ENCODE measurements around the gene PRR33.

PRR33 gene

GRCh38 chr11:1852271-1852876, 39.3 kb downstream of the PRR33 start:
- peaks cover 8% of the 10 kb centered on the region for H3K4me1 ChIP-seq (ENCODE audit: control insufficient read depth, insufficient read depth, low read length)
- no peaks in the 10 kb centered on the region for H3K36me3 ChIP-seq (ENCODE audit: insufficient read depth, low read length)
- no peaks in the 10 kb centered on the region for H3K9me3 ChIP-seq (replicated peaks; ENCODE audit: low read length)
- H3K4me3 ChIP-seq (ENCODE audit: low read length), result no peak overlapping the region
- H3K9ac ChIP-seq (ENCODE audit: low read depth, low read length), result no peak overlapping the region
- peaks cover 14% of the 10 kb centered on the region for H3K27me3 ChIP-seq (ENCODE audit: control insufficient read depth, insufficient read depth, low read length)
- H3K4me2 ChIP-seq (ENCODE audit: low read length), result no peak overlapping the region

- Histone ChIP-seq H3K36me3 (ENCODE audit: insufficient read depth, low read length) (no peaks in the 10 kb centered on the region), H3K4me1 (ENCODE audit: control insufficient read depth, insufficient read depth, low read length) (peaks cover 8% of the 10 kb centered on the region), H3K9ac (ENCODE audit: low read depth, low read length) (no peak overlapping the region), H3K27me3 (ENCODE audit: control insufficient read depth, insufficient read depth, low read length) (peaks cover 14% of the 10 kb centered on the region), H3K9me3 (replicated peaks; ENCODE audit: low read length) (no peaks in the 10 kb centered on the region), H3K4me2 (ENCODE audit: low read length) (no peak overlapping the region), H3K4me3 (ENCODE audit: low read length) (no peak overlapping the region)
Measured at GRCh38 chr11:1851468-1852180, 40.1 kb downstream of the PRR33 start.

- H3K36me3 ChIP-seq (ENCODE audit: insufficient read depth, low read length), result no peaks in the 10 kb centered on the region
- no peak overlapping the region for H3K9ac ChIP-seq (ENCODE audit: low read depth, low read length)
- H3K4me2 ChIP-seq (ENCODE audit: low read length), result no peak overlapping the region
- no peak overlapping the region for H3K4me3 ChIP-seq (ENCODE audit: low read length)
- H3K27me3 ChIP-seq (ENCODE audit: control insufficient read depth, insufficient read depth, low read length), result peaks cover 9% of the 10 kb centered on the region
- no peaks in the 10 kb centered on the region for H3K9me3 ChIP-seq (replicated peaks; ENCODE audit: low read length)
- peaks cover 8% of the 10 kb centered on the region for H3K4me1 ChIP-seq (ENCODE audit: control insufficient read depth, insufficient read depth, low read length)
Measured at GRCh38 chr11:1848640-1849430, 42.9 kb downstream of the PRR33 start.

- Histone ChIP-seq H3K4me3 (ENCODE audit: low read length) (no peak overlapping the region), H3K36me3 (ENCODE audit: insufficient read depth, low read length) (no peaks in the 10 kb centered on the region)
Measured at GRCh38 chr11:1847926-1848639, 43.6 kb downstream of the PRR33 start.

GRCh38 chr11:1847006-1847735, 44.5 kb downstream of the PRR33 start:
- peaks cover 8% of the 10 kb centered on the region for H3K4me1 ChIP-seq (ENCODE audit: control insufficient read depth, insufficient read depth, low read length)
- peaks cover 4% of the 10 kb centered on the region for H3K27me3 ChIP-seq (ENCODE audit: control insufficient read depth, insufficient read depth, low read length)
- no peak overlapping the region for H3K4me3 ChIP-seq (ENCODE audit: low read length)
- no peaks in the 10 kb centered on the region for H3K36me3 ChIP-seq (ENCODE audit: insufficient read depth, low read length)
- H3K9me3 ChIP-seq (replicated peaks; ENCODE audit: low read length), result no peaks in the 10 kb centered on the region
- no peak overlapping the region for H3K4me2 ChIP-seq (ENCODE audit: low read length)
- H3K9ac ChIP-seq (ENCODE audit: low read depth, low read length), result no peak overlapping the region

More at GRCh38 chr11:1847926-1848639, 43.6 kb downstream of the PRR33 start:
- Histone ChIP-seq H3K27me3 (ENCODE audit: control insufficient read depth, insufficient read depth, low read length) (peaks cover 4% of the 10 kb centered on the region), H3K4me2 (ENCODE audit: low read length) (no peak overlapping the region), H3K9me3 (replicated peaks; ENCODE audit: low read length) (no peaks in the 10 kb centered on the region), H3K4me1 (ENCODE audit: control insufficient read depth, insufficient read depth, low read length) (peaks cover 8% of the 10 kb centered on the region), H3K9ac (ENCODE audit: low read depth, low read length) (no peak overlapping the region)

DNA sequence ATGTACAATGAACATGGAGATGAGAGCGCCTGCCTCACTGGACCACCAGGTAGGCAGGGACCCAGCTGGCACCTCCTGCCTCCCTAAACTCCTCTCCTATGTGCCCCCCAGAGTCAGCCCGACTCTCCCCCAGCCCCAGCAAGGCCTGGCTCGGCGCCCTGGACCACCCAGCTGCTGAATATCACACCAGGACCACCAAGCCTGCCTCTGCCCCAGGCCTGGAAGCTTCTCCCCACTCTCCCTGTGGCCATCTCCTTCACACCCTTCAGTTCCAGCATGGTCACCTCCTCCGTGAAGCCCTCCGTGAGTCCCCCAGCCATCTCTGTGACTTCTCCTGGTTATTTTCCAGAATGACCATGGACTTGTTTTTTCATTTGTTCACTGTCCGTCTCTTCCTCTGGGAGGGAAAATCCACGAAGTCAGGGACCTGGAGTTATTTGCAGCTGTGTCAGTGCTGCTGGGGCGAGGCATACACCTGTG, 45.2 kb downstream of the PRR33 start:
- Histone ChIP-seq H3K4me2 (ENCODE audit: low read length) (no peak overlapping the region), H3K27me3 (ENCODE audit: control insufficient read depth, insufficient read depth, low read length) (peaks cover 4% of the 10 kb centered on the region), H3K4me1 (ENCODE audit: control insufficient read depth, insufficient read depth, low read length) (peaks cover 8% of the 10 kb centered on the region), H3K9me3 (replicated peaks; ENCODE audit: low read length) (no peaks in the 10 kb centered on the region), H3K9ac (ENCODE audit: low read depth, low read length) (no peak overlapping the region), H3K4me3 (ENCODE audit: low read length) (no peak overlapping the region), H3K36me3 (ENCODE audit: insufficient read depth, low read length) (no peaks in the 10 kb centered on the region)

- Histone ChIP-seq H3K4me2 (ENCODE audit: low read length) (no peak overlapping the region), H3K9me3 (replicated peaks; ENCODE audit: low read length) (no peaks in the 10 kb centered on the region), H3K4me3 (ENCODE audit: low read length) (no peak overlapping the region), H3K4me1 (ENCODE audit: control insufficient read depth, insufficient read depth, low read length) (peaks cover 8% of the 10 kb centered on the region), H3K36me3 (ENCODE audit: insufficient read depth, low read length) (no peaks in the 10 kb centered on the region), H3K9ac (ENCODE audit: low read depth, low read length) (no peak overlapping the region), H3K27me3 (ENCODE audit: control insufficient read depth, insufficient read depth, low read length) (peaks cover 4% of the 10 kb centered on the region)
Measured at GRCh38 chr11:1845561-1846452, 45.9 kb downstream of the PRR33 start.

DNA sequence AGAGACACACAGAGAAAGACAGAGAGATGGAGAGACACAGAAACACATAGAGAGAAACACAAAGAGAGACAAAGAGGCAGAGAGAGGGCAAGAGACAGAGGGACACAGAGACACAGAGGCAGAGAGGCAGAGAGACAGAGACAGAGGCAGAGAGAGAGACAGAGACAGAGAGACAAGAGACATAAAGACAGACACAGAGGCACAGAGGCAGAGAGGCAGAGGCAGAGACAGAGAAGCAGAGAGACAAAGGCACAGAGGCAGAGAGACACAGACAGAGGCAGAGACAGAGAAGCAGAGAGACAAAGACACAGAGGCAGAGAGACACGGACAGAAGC, 46.6 kb downstream of the PRR33 start:
- no peak overlapping the region for H3K9ac ChIP-seq (ENCODE audit: low read depth, low read length)

DNA sequence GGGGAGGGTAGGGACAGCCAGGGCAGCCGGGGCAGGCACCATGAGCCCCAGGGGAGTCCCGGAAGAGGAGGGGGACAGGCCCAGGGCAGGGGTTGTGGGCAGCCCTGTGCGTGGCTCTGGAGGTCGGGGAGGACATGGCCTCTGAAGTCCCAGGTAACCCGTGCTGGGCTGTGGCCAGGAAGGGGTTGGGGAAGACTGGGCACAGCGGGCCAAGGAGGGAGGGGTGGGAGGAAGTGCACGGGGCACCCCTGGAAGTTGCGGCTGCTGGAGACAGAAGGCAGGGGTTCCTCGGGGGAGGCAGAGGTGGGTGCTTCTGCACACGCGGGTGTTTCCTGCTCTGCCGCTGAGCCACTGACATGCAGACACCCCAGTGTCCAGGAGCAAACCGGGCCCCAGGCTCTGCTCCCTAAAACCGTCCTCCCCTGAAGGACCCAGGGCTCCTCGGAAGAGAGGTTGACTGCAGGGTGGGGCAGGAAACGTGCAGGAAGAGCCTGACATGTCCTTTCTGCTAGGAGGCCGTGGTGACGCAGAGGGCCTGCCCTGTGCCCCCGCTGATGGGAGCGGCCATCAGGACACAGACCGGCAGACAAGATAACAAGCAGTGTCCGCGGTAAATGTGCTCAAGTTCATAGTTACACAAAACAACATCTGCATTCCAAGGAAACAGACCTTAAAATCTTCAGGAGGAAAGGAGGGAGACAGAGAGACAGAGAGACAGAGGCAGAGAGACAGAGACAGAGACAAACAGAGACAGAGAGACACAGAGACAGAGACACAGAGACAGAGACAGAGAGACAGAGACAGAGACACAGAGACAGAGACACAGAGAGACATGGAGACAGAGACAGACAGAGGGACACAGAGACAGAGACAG, 47.2 kb downstream of the PRR33 start:
- no peaks in the 10 kb centered on the region for H3K36me3 ChIP-seq (ENCODE audit: insufficient read depth, low read length)
- H3K9me3 ChIP-seq (replicated peaks; ENCODE audit: low read length), result no peaks in the 10 kb centered on the region
- no peak overlapping the region for H3K4me2 ChIP-seq (ENCODE audit: low read length)
- H3K27me3 ChIP-seq (ENCODE audit: control insufficient read depth, insufficient read depth, low read length), result peaks cover 4% of the 10 kb centered on the region
- H3K9ac ChIP-seq (ENCODE audit: low read depth, low read length), result no peak overlapping the region
- H3K4me3 ChIP-seq (ENCODE audit: low read length), result no peak overlapping the region
- H3K4me1 ChIP-seq (ENCODE audit: control insufficient read depth, insufficient read depth, low read length), result peaks cover 8% of the 10 kb centered on the region

More for the DNA sequence above, 46.6 kb downstream of the PRR33 start:
- H3K27me3 ChIP-seq (ENCODE audit: control insufficient read depth, insufficient read depth, low read length), result peaks cover 4% of the 10 kb centered on the region
- H3K9me3 ChIP-seq (replicated peaks; ENCODE audit: low read length), result no peaks in the 10 kb centered on the region
- H3K4me3 ChIP-seq (ENCODE audit: low read length), result no peak overlapping the region
- no peak overlapping the region for H3K4me2 ChIP-seq (ENCODE audit: low read length)
- no peaks in the 10 kb centered on the region for H3K36me3 ChIP-seq (ENCODE audit: insufficient read depth, low read length)
- peaks cover 8% of the 10 kb centered on the region for H3K4me1 ChIP-seq (ENCODE audit: control insufficient read depth, insufficient read depth, low read length)

Data from skeletal muscle satellite cell (primary cell).